Upper lobe of left lung (tissue), 4 donors: ENCODE results near the gene PTPRM.

ENCODE experiments used
- EP300 ChIP-seq, 4 donors: sonication (generic); formaldehyde crosslinking; IDR thresholded peaks; one replicate each; pipeline ENCODE4 v1.5.1; 2017; ENCODE audit warnings: antibody characterized with exemption in 4 of 4, control low read depth in 2 of 4
- POLR2A ChIP-seq, 4 donors: fragments of 450-650 bp; IDR thresholded peaks; one replicate each; pipeline ENCODE4 v1.5.1; 2016 to 2017; ENCODE audit warnings: antibody characterized with exemption in 4 of 4, mild to moderate bottlenecking in 2 of 4
- POLR2AphosphoS5 ChIP-seq, 2 donors: sonication (generic); formaldehyde crosslinking; IDR thresholded peaks; one replicate each; pipeline ENCODE4 v1.5.1; 2017; ENCODE audit warnings: antibody characterized with exemption in 2 of 2
- TF ChIP-seq, protein P1 (sequence below), 6 experiments: fragments of 450-650 bp in 4 of 6; fragments of 200-600 bp in 2 of 6; sonication (generic) in 2 of 6; IDR thresholded peaks; one replicate each; pipeline ENCODE4 v1.5.1; 2016 to 2019; ENCODE audit warnings: antibody characterized with exemption in 6 of 6

DNA sequence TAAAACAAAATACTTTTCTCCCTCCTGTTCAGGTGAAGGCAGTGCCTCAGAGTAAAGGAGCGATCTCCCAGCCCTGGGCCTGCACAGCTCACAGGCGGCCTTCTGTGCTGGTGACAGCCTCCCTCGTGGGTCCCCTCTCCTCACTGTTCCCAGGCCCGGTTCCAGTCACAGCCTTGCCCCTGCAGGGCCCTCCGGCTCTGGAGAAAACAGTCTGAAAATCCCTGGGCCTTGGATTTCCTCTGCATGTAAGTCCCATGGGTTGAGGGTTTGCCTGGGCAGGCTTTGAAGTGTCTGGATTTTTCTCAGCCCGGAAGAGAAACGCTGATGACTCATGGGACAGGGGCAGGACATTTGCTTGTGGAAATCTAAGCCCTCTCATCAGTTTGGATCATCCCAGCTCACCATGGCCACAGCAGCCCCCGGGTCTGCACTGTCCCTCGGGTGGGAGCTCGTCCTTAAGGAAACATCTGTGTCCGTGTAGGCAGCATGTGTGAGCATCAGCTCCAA is 856.0 kb downstream of the PTPRM start:
- TF ChIP-seq, protein P1, sequence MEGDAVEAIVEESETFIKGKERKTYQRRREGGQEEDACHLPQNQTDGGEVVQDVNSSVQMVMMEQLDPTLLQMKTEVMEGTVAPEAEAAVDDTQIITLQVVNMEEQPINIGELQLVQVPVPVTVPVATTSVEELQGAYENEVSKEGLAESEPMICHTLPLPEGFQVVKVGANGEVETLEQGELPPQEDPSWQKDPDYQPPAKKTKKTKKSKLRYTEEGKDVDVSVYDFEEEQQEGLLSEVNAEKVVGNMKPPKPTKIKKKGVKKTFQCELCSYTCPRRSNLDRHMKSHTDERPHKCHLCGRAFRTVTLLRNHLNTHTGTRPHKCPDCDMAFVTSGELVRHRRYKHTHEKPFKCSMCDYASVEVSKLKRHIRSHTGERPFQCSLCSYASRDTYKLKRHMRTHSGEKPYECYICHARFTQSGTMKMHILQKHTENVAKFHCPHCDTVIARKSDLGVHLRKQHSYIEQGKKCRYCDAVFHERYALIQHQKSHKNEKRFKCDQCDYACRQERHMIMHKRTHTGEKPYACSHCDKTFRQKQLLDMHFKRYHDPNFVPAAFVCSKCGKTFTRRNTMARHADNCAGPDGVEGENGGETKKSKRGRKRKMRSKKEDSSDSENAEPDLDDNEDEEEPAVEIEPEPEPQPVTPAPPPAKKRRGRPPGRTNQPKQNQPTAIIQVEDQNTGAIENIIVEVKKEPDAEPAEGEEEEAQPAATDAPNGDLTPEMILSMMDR (IDR thresholded peaks at IDR 0.05) = no peak
- TF ChIP-seq POLR2AphosphoS5 (IDR thresholded peaks at IDR 0.05) (no peak), POLR2A (IDR thresholded peaks at IDR 0.05) (no peak), EP300 (IDR thresholded peaks at IDR 0.05) (no peak)
